PC-3 (cell line): Measurements from ENCODE around the gene PRIMA1.

ENCODE experiments used
- CTCF ChIP-seq: fragments of 300-600 bp; sonication (generic); conservative IDR thresholded peaks from 2 replicates; pipeline ENCODE4 v1.5.1; 2017; ENCODE audit warnings: antibody characterized with exemption, low read depth, mild to moderate bottlenecking, low read length
- EZH2 ChIP-seq: fragments of 300-600 bp; sonication (generic); IDR thresholded peaks from one replicate; pipeline ENCODE4 v1.6.1; 2017; ENCODE audit warnings: antibody characterized with exemption, mild to moderate bottlenecking, low read length; ENCODE audit not compliant: unreplicated experiment

GRCh38 chr14:93732524-93732923 lies 55.8 kb downstream of the PRIMA1 start:
- TF ChIP-seq CTCF (no peak), EZH2 (no peak)
